Suppressor macrophage (primary cell): ENCODE data around the gene EFS.

ENCODE experiments used
- DNase-seq, 4 experiments: peaks; one replicate each; pipeline ENCODE4 v3.0.0-alpha.2; 2020 to 2022
- total RNA-seq, 17 experiments: gene quantifications; one replicate each; lab custom pipeline; 2026; ENCODE audit warnings: mixed read lengths in 6 of 17, inconsistent platforms in 3 of 17; lab: John Stamatoyannopoulos, UW

EFS gene
- total RNA-seq = 0 to 1.7 (median 0) reads per million in 17 experiments

- DNase-seq = peak in 1 of 4 experiments; percentile 9
These were observed at the start of gene EFS for GRCh38 chr14:23365036-23365731. Gene EFS (minus strand): TSS chr14:23365172. CDS start chr14:23365025, 147 bp downstream.

GRCh38 chr14:23414254-23414653 lies 49.3 kb upstream of the EFS start:
- no peak for DNase-seq

- DNase-seq = no peak
These were observed 48.7 kb upstream of the EFS start for GRCh38 chr14:23413681-23414080.

GRCh38 chr14:23411563-23412525 lies 46.9 kb upstream of the EFS start:
- DNase-seq = no peak

- DNase-seq = no peak
These were observed 45.1 kb upstream of the EFS start for GRCh38 chr14:23409966-23410635.

- DNase-seq = no peak
These were observed 44.5 kb upstream of the EFS start for GRCh38 chr14:23409475-23409874.

- no peak for DNase-seq
These were observed 43.3 kb upstream of the EFS start for GRCh38 chr14:23408307-23408630.

GRCh38 chr14:23407516-23408306 lies 42.7 kb upstream of the EFS start, which contains the start of gene MYH6:
Gene MYH6 (minus strand): TSS chr14:23408273. CDS start chr14:23407223, 1,050 bp downstream.
- no peak for DNase-seq

GRCh38 chr14:23406725-23407355 lies 41.9 kb upstream of the EFS start:
- no peak for DNase-seq

GRCh38 chr14:23406244-23406643 lies 41.3 kb upstream of the EFS start:
- no peak for DNase-seq

GRCh38 chr14:23405516-23406025 lies 40.6 kb upstream of the EFS start:
- no peak for DNase-seq

GRCh38 chr14:23405096-23405495 lies 40.1 kb upstream of the EFS start:
- no peak for DNase-seq

- no peak for DNase-seq
These were observed 39.4 kb upstream of the EFS start for GRCh38 chr14:23404331-23404900.

- DNase-seq = no peak
These were observed 38.9 kb upstream of the EFS start for GRCh38 chr14:23403908-23404307.

- no peak for DNase-seq
These were observed 38.1 kb upstream of the EFS start for GRCh38 chr14:23403139-23403438.

- no peak for DNase-seq
These were observed 37.5 kb upstream of the EFS start for GRCh38 chr14:23402296-23403138.

GRCh38 chr14:23401291-23401690 lies 36.3 kb upstream of the EFS start:
- peak; percentile 9 to 52 (median 48) for DNase-seq

- DNase-seq = peak in 3 of 4 experiments; percentile 26 to 45 (median 30)
These were observed 35.7 kb upstream of the EFS start for GRCh38 chr14:23400496-23401149.

- peak in 3 of 4 experiments; percentile 4 to 16 (median 7) for DNase-seq
These were observed 34.6 kb upstream of the EFS start for GRCh38 chr14:23399591-23399990.

GRCh38 chr14:23399136-23399535 lies 34.2 kb upstream of the EFS start:
- no peak for DNase-seq
